ENCODE measurements around the gene GPC4.

- TF ChIP-seq CTCF (IDR thresholded peaks at IDR 0.05) (no peak), POLR2A (IDR thresholded peaks at IDR 0.05; ENCODE audit: low read length) (no peak), POLR2AphosphoS2 (conservative IDR thresholded peaks at IDR 0.05; ENCODE audit: low read length) (no peak), CEBPB (IDR thresholded peaks at IDR 0.05) (no peak), CHD4 (IDR thresholded peaks at IDR 0.05; ENCODE audit: borderline replicate concordance) (no peak), HOXA7 (CRISPR knock-in tag; IDR thresholded peaks at IDR 0.05) (no peak), RCOR1 (IDR thresholded peaks at IDR 0.05; ENCODE audit: low read depth, low read length) (no peak), SMC3 (IDR thresholded peaks at IDR 0.05) (no peak), REST (IDR thresholded peaks at IDR 0.05) (no peak)
Measured at GRCh38 chrX:133321451-133321850, 93.8 kb downstream of the GPC4 start.

All from A549 (cell line).